Fibroblast of villous mesenchyme (primary cell): ENCODE results near the gene PFKP. TPM values are rescaled to one million over a fixed set of nuclear protein-coding genes. Genes with fewer than 3 reads are reported as not detected.
A peak's percentile ranks its signal among the peaks of the same experiment; 100 is the strongest.

Experiments
- DNase-seq: peaks from one replicate; pipeline ENCODE4 v3.0.0-alpha.2; 2010; ENCODE audit warnings: low read depth
- H3K4me3 ChIP-seq: 2 replicates; pipeline ENCODE4 v1.5.1; 2011; ENCODE audit warnings: low read depth, mild to moderate bottlenecking, low read length
- CTCF ChIP-seq: IDR thresholded peaks from 2 replicates; pipeline ENCODE4 v1.5.1; 2012; ENCODE audit warnings: low read depth, mild to moderate bottlenecking, low read length; ENCODE audit not compliant: insufficient read depth
- total RNA-seq: library from RNA; depleted of rRNA; stranded (reverse); fragments of >200 nt; gene quantifications from 2 replicates; pipeline ENCODE4 v1.2.3, GENCODE V29; 2012

PFKP gene
- total RNA-seq, 1 donor, result 120 TPM

DNA sequence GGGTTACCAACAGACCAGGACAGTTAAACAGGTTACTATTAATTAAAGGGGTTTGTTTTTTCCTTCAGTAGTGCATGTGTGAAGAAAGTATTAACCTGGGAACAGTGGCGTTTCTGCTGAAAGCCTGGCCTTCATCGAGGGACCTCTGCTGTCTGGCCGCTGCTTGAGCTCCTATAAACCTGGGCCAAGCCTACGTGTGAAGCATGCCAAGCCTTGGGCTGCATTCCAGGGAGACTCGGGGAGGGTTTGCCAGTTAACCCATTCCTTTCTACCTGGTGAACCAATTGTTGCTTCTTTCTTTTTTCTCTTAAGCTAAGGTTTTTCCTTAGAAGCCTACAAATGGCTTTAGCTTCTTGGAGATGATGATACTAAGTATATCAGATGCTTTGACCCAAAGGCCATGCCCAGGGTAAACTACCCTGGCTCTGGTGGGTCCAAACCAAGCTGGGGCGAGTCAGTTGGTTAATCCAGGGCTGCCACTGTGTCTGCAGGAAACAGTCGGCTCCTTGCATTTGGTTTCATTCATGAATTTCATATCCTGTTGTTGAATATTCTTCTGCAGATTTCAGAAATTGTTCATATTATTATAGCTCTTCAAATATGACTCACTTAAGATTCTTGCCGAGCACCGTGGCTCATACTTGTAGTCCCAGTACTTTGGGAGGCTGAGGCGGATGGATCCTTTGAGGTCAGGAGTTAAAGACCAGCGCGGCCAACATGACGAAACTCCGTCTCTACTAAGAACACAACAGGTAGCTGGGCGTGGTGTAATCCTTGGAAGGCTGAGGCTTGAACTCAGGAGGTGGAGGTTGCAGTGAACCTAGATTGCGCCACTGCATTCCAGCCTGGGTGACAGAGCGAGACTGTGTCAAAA lies 23.8 kb downstream of the PFKP start:
- TF ChIP-seq CTCF, result no peak
- peak; percentile 87 for DNase-seq
- no peak overlapping the region for H3K4me3 ChIP-seq

GRCh38 chr10:3091921-3092320 lies 24.6 kb downstream of the PFKP start:
- no peak overlapping the region for H3K4me3 ChIP-seq
- no peak for DNase-seq
- no peak for TF ChIP-seq CTCF

DNA sequence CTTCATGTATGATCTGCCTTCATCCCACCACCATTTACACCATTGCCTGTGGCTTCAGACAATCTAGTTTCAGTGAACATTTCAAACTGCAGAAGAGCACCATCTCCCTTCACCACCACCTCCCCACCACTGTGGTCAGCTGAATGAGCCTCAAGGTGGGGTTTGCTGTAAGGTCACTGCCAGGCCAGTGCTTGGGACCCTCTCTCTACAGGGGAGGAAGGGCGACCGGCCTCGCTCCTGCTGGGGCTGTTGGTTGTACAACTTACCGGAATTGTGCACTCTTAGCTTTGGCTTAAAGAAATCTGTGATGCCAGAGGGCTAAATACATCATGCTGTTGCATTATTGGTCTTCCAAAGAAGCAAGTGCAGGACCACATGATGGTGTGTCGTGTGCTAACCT lies 26.6 kb downstream of the PFKP start:
- no peak for DNase-seq
- H3K4me3 ChIP-seq, result no peak overlapping the region
- TF ChIP-seq CTCF, result no peak

DNA sequence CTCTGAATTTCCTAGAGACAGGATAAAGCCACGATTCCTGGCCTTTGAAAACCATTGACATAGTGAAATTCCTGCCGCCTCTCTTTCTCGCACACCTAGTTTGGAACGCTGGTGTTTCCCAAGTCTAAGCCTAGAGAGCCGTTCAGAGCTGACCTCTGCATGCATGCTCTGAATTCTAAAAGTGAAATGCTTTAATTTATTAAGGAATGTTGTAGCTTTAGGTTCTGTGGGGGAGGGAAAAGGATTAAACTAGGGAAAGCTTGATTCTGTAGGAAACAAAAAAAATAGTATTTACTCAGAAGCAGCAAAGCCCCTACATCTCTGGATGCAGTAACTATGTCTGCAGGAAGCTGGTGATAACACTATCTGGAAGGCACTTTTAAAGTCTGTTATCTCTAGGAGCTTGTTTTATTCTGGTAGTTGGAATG lies 27.3 kb downstream of the PFKP start:
- no peak for TF ChIP-seq CTCF
- peak; percentile 65 for DNase-seq
- H3K4me3 ChIP-seq, result peak overlapping the region; percentile 34

- H3K4me3 ChIP-seq, result peak overlapping the region; percentile 34
- DNase-seq, result peak; percentile 99
- TF ChIP-seq CTCF, result no peak
Observed at GRCh38 chr10:3095373-3096139, 28.2 kb downstream of the PFKP start.

DNA sequence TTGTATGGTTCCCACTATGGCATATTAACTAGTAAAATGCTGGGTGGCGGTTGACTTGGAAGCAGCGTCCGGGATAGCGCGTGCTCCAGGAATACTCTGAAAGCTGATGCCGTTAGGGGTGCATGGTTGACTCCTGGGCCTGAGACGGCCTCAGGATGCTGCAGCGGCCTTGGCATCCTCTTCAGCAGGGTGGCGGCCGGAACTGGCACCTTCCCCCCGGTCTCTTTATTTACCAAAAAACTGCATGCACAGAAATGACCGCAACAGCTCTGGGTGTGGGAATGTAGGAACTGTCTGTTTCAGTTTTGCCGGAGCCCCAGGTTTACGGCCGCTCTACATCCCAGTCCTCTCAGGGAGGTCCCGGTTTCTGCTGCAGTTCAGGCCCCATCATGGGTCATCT lies 28.8 kb downstream of the PFKP start:
- DNase-seq, result peak; percentile 65
- H3K4me3 ChIP-seq, result peak overlapping the region; percentile 19
- TF ChIP-seq CTCF, result no peak
